ENCODE measurements around the gene FARP2.

- TF ChIP-seq SMC3 (IDR thresholded peaks at IDR 0.05; ENCODE audit: low read depth, low read length) = no peak
- TF ChIP-seq POLR2A (IDR thresholded peaks at IDR 0.05; ENCODE audit: low read depth, low read length) = no peak
- TF ChIP-seq CTCF (conservative IDR thresholded peaks at IDR 0.05; ENCODE audit: low read depth, low read length) = no peak
- no peak for TF ChIP-seq USF2 (IDR thresholded peaks at IDR 0.05; ENCODE audit: low read depth, low read length)
- TF ChIP-seq MAZ (IDR thresholded peaks at IDR 0.05; ENCODE audit: borderline replicate concordance, low read depth, low read length) = no peak
Measured at GRCh38 chr2:241349941-241350340, 6.1 kb upstream of the FARP2 start.

Data from IMR-90 (cell line).